ENCODE measurements around the gene POU1F1. TPM values are rescaled to one million over a fixed set of nuclear protein-coding genes. Genes with fewer than 3 reads are reported as not detected.
A peak's percentile ranks its signal among the peaks of the same experiment; 100 is the strongest.
"Not testable (repeated sequence)": the region's sequence is repeated elsewhere in the genome, so short reads cannot be mapped to it uniquely, and the experiment has no call there.

The POU1F1 gene
- not detected in 2 replicates for total RNA-seq (2014; rRNA removed; shearing (Covaris generic))
- not detected in 2 replicates for polyA plus RNA-seq (2015; cell fraction: cytosol; rRNA removed)
- not detected in 2 replicates for polyA plus RNA-seq (2015; cell fraction: nucleus; rRNA removed)

- in situ Hi-C loops (cut with HindIII; ENCODE audit: low pct_unique_long_range_greater_than_20kb, low sequenced_read_pairs): no loop called here
- no peak for DNase-seq (ENCODE audit: low read depth, low spot score)
Observed at GRCh38 chr3:87276484-87276883, at the start of gene POU1F1. TSS of gene POU1F1 (minus strand) at chr3:87276584. CDS start at chr3:87276462, 122 bp downstream.

- in situ Hi-C loops (cut with HindIII; ENCODE audit: low pct_unique_long_range_greater_than_20kb, low sequenced_read_pairs): no loop called here
- no peak for DNase-seq (ENCODE audit: low read depth, low spot score)
Observed at GRCh38 chr3:87324609-87325008, 48.2 kb upstream of the POU1F1 start.

GRCh38 chr3:87320756-87321626, 44.6 kb upstream of the POU1F1 start:
- peak; percentile 19 for DNase-seq (ENCODE audit: low read depth, low spot score)
- in situ Hi-C loops (cut with HindIII; ENCODE audit: low pct_unique_long_range_greater_than_20kb, low sequenced_read_pairs): no loop called here

GRCh38 chr3:87318617-87319021, 42.2 kb upstream of the POU1F1 start:
- DNase-seq (ENCODE audit: low read depth, low spot score): no peak
- in situ Hi-C loops (cut with HindIII; ENCODE audit: low pct_unique_long_range_greater_than_20kb, low sequenced_read_pairs): no loop called here

- DNase-seq (ENCODE audit: low read depth, low spot score): no peak
- in situ Hi-C loops (cut with HindIII; ENCODE audit: low pct_unique_long_range_greater_than_20kb, low sequenced_read_pairs): no loop called here
Observed at GRCh38 chr3:87317779-87318178, 41.4 kb upstream of the POU1F1 start.

- no peak for DNase-seq (ENCODE audit: low read depth, low spot score)
Observed at GRCh38 chr3:87313641-87314040, 37.3 kb upstream of the POU1F1 start.

GRCh38 chr3:87311309-87311708, 34.9 kb upstream of the POU1F1 start:
- DNase-seq (ENCODE audit: low read depth, low spot score): no peak
- in situ Hi-C loops (cut with HindIII; ENCODE audit: low pct_unique_long_range_greater_than_20kb, low sequenced_read_pairs): no loop called here

More at GRCh38 chr3:87313641-87314040, 37.3 kb upstream of the POU1F1 start:
- in situ Hi-C loops (cut with HindIII; ENCODE audit: low pct_unique_long_range_greater_than_20kb, low sequenced_read_pairs): no loop called here

GRCh38 chr3:87309601-87310000, 33.2 kb upstream of the POU1F1 start:
- no peak for DNase-seq (ENCODE audit: low read depth, low spot score)
- in situ Hi-C loops (cut with HindIII; ENCODE audit: low pct_unique_long_range_greater_than_20kb, low sequenced_read_pairs): no loop called here

GRCh38 chr3:87307805-87308204, 31.4 kb upstream of the POU1F1 start:
- in situ Hi-C loops (cut with HindIII; ENCODE audit: low pct_unique_long_range_greater_than_20kb, low sequenced_read_pairs): no loop called here
- peak; percentile 23 for DNase-seq (ENCODE audit: low read depth, low spot score)

- in situ Hi-C loops (cut with HindIII; ENCODE audit: low pct_unique_long_range_greater_than_20kb, low sequenced_read_pairs): no loop called here
Observed at GRCh38 chr3:87305517-87305916, 29.1 kb upstream of the POU1F1 start.

GRCh38 chr3:87305031-87305430, 28.6 kb upstream of the POU1F1 start:
- DNase-seq (ENCODE audit: low read depth, low spot score); in situ Hi-C loops (cut with HindIII; ENCODE audit: low pct_unique_long_range_greater_than_20kb, low sequenced_read_pairs): not testable (repeated sequence)

More at GRCh38 chr3:87305517-87305916, 29.1 kb upstream of the POU1F1 start:
- no peak for DNase-seq (ENCODE audit: low read depth, low spot score)

- DNase-seq (ENCODE audit: low read depth, low spot score): peak; percentile 68
- in situ Hi-C loops (cut with HindIII; ENCODE audit: low pct_unique_long_range_greater_than_20kb, low sequenced_read_pairs): no loop called here
Observed at GRCh38 chr3:87298111-87298718, 21.8 kb upstream of the POU1F1 start.

GRCh38 chr3:87288446-87288845, 12.1 kb upstream of the POU1F1 start:
- DNase-seq (ENCODE audit: low read depth, low spot score): no peak
- in situ Hi-C loops (cut with HindIII; ENCODE audit: low pct_unique_long_range_greater_than_20kb, low sequenced_read_pairs): no loop called here

GRCh38 chr3:87287011-87287410, 10.6 kb upstream of the POU1F1 start:
- in situ Hi-C loops (cut with HindIII; ENCODE audit: low pct_unique_long_range_greater_than_20kb, low sequenced_read_pairs): no loop called here
- no peak for DNase-seq (ENCODE audit: low read depth, low spot score)

- in situ Hi-C loops (cut with HindIII; ENCODE audit: low pct_unique_long_range_greater_than_20kb, low sequenced_read_pairs): no loop called here
Observed at GRCh38 chr3:87272718-87273341, 3.6 kb downstream of the POU1F1 start.

GRCh38 chr3:87270908-87271700, 5.3 kb downstream of the POU1F1 start:
- no peak for DNase-seq (ENCODE audit: low read depth, low spot score)

More at GRCh38 chr3:87272718-87273341, 3.6 kb downstream of the POU1F1 start:
- DNase-seq (ENCODE audit: low read depth, low spot score): no peak

GRCh38 chr3:87269723-87270122, 6.7 kb downstream of the POU1F1 start:
- in situ Hi-C loops (cut with HindIII; ENCODE audit: low pct_unique_long_range_greater_than_20kb, low sequenced_read_pairs): no loop called here
- DNase-seq (ENCODE audit: low read depth, low spot score): no peak

More at GRCh38 chr3:87270908-87271700, 5.3 kb downstream of the POU1F1 start:
- in situ Hi-C loops (cut with HindIII; ENCODE audit: low pct_unique_long_range_greater_than_20kb, low sequenced_read_pairs): no loop called here
